SK-N-SH (cell line): ENCODE measurements around the gene FGF23. TPM values are rescaled to one million over a fixed set of nuclear protein-coding genes. Genes with fewer than 3 reads are reported as not detected.

Experiments used
- CTCF ChIA-PET: fragments of 300-600, 350-600 bp; formaldehyde crosslinking; extraction: SDS; loops from one replicate; lab custom pipeline; 2021; lab: Yijun Ruan, JAX
- POLR2A ChIA-PET: fragments of 350-600 bp; sonication (Branson Sonifier 250); formaldehyde crosslinking; extraction: SDS; loops from one replicate; lab custom pipeline; 2020; ENCODE audit warnings: antibody characterized with exemption, inconsistent platforms; lab: Yijun Ruan, JAX
- DNase-seq: peaks from one replicate; pipeline ENCODE4 v3.0.0; 2012
- H2AFZ ChIP-seq: fragments of 200-600 bp; sonication (generic); 2 replicates; pipeline ENCODE4 v1.8.1; 2016; ENCODE audit warnings: antibody characterized with exemption, mild to moderate bottlenecking, low read depth
- H3F3A ChIP-seq: fragments of 200-600 bp; sonication (generic); replicated peaks from 2 replicates; pipeline ENCODE3; 2016; ENCODE audit warnings: antibody characterized with exemption, mild to moderate bottlenecking; ENCODE audit not compliant: insufficient read depth
- H3K27ac ChIP-seq, 2 experiments: fragments of 200-500 bp in 1 of 2; fragments of 200-600 bp in 1 of 2; sonication (Bioruptor generic) in 1 of 2; sonication (generic), shearing (Covaris generic) in 1 of 2; 2 replicates each; pipeline versions ENCODE4 v1.5.1 to v1.6.1; 2014 to 2016; ENCODE audit warnings: low read depth in 2 of 2, inconsistent platforms in 1 of 2, low read length in 1 of 2, mild to moderate bottlenecking in 1 of 2, mixed read lengths in 1 of 2
- H3K27me3 ChIP-seq: fragments of 200-600 bp; sonication (generic), shearing (Covaris generic); 2 replicates; pipeline ENCODE4 v1.6.1; 2016; ENCODE audit warnings: mixed run types; ENCODE audit not compliant: insufficient read depth
- H3K36me3 ChIP-seq, 2 experiments: fragments of 200-500 bp in 1 of 2; fragments of 200-600 bp in 1 of 2; sonication (Bioruptor generic) in 1 of 2; sonication (generic) in 1 of 2; replicated peaks in 1 of 2; 2 replicates each; pipeline versions ENCODE3 to v1.5.1; 2014 to 2016; ENCODE audit warnings: low read length in 1 of 2, mild to moderate bottlenecking in 1 of 2; ENCODE audit not compliant: insufficient read depth in 2 of 2, control insufficient read depth in 1 of 2
- H3K4me1 ChIP-seq, 2 experiments: fragments of 200-500 bp in 1 of 2; fragments of 200-600 bp in 1 of 2; sonication (Bioruptor generic) in 1 of 2; sonication (generic), shearing (Covaris generic) in 1 of 2; 2 replicates each; pipeline versions ENCODE4 v1.5.1 to v1.6.1; 2014 to 2016; ENCODE audit warnings: low read depth in 1 of 2, low read length in 1 of 2, mixed run types in 1 of 2; ENCODE audit not compliant: insufficient read depth in 2 of 2, control insufficient read depth in 1 of 2
- H3K4me2 ChIP-seq: fragments of 200-600 bp; sonication (generic), shearing (Covaris generic); 2 replicates; pipeline ENCODE4 v1.6.1; 2017; ENCODE audit warnings: mixed run types
- H3K4me3 ChIP-seq, 2 experiments: fragments of 200-500 bp in 1 of 2; fragments of 200-600 bp in 1 of 2; sonication (Bioruptor generic) in 1 of 2; sonication (generic), shearing (Covaris generic) in 1 of 2; 2 replicates each; pipeline versions ENCODE4 v1.5.1 to v1.8.1; 2014 to 2016; ENCODE audit warnings: low read depth in 2 of 2, inconsistent platforms in 1 of 2, low read length in 1 of 2, mild to moderate bottlenecking in 1 of 2, mixed read lengths in 1 of 2, moderate library complexity in 1 of 2
- H3K79me2 ChIP-seq: fragments of 200-600 bp; sonication (generic); 2 replicates; pipeline ENCODE4 v1.8.1; 2017; ENCODE audit warnings: mild to moderate bottlenecking; ENCODE audit not compliant: insufficient read depth
- H3K9ac ChIP-seq: fragments of 200-600 bp; sonication (generic); 2 replicates; pipeline ENCODE4 v1.6.1; 2017; ENCODE audit warnings: mixed run types
- H3K9me2 ChIP-seq: fragments of 200-600 bp; sonication (generic); 2 replicates; pipeline ENCODE4 v1.6.1; 2017; ENCODE audit warnings: mixed run types
- H3K9me3 ChIP-seq: fragments of 200-600 bp; sonication (generic); 2 replicates; pipeline ENCODE4 v1.6.1; 2017; ENCODE audit warnings: mixed run types, mild to moderate bottlenecking, moderate library complexity
- H4K20me1 ChIP-seq: fragments of 200-600 bp; sonication (generic); 2 replicates; pipeline ENCODE4 v1.6.1; 2017; ENCODE audit warnings: mild to moderate bottlenecking, mixed run types; ENCODE audit not compliant: insufficient read depth
- CHD2 ChIP-seq: fragments of 150-350 bp; IDR thresholded peaks from 2 replicates; pipeline ENCODE4 v1.6.1; 2018; ENCODE audit warnings: low read length; ENCODE audit not compliant: partially characterized antibody
- CTCF ChIP-seq: fragments of 200-600 bp; sonication (generic); IDR thresholded peaks from 2 replicates; pipeline ENCODE4 v1.6.1; 2017; ENCODE audit warnings: antibody characterized with exemption, mild to moderate bottlenecking, moderate library complexity
- FOSL2 ChIP-seq: IDR thresholded peaks from 2 replicates; pipeline ENCODE4 v1.4.0; 2012; ENCODE audit warnings: low read depth, mild to moderate bottlenecking, moderate library complexity, borderline replicate concordance
- GABPA ChIP-seq: IDR thresholded peaks from 2 replicates; pipeline ENCODE4 v1.4.0; 2012; ENCODE audit warnings: low read depth, mild to moderate bottlenecking
- GATA2 ChIP-seq: sonication (generic); formaldehyde crosslinking; IDR thresholded peaks from 2 replicates; pipeline ENCODE4 v1.5.0; 2020; ENCODE audit warnings: mild to moderate bottlenecking, missing genetic modification reagents
- IRF3 ChIP-seq: fragments of 150-350 bp; IDR thresholded peaks from 2 replicates; pipeline ENCODE4 v1.6.1; 2016; ENCODE audit warnings: mild to moderate bottlenecking, low read depth, low read length
- MAX ChIP-seq: IDR thresholded peaks from 2 replicates; pipeline ENCODE4 v1.4.0; 2012; ENCODE audit warnings: low read depth
- MEF2A ChIP-seq: IDR thresholded peaks from 2 replicates; pipeline ENCODE4 v1.4.0; 2012; ENCODE audit warnings: low read depth, borderline replicate concordance
- NFIC ChIP-seq: IDR thresholded peaks from 2 replicates; pipeline ENCODE4 v1.4.0; 2012; ENCODE audit warnings: borderline replicate concordance
- RXRA ChIP-seq: IDR thresholded peaks from 2 replicates; pipeline ENCODE4 v1.4.0; 2012; ENCODE audit warnings: low read depth, mild to moderate bottlenecking, borderline replicate concordance
- TCF12 ChIP-seq: IDR thresholded peaks from 2 replicates; pipeline ENCODE4 v1.4.0; 2012
- YY1 ChIP-seq: IDR thresholded peaks from 2 replicates; pipeline ENCODE4 v1.4.0; 2012; ENCODE audit warnings: low read depth, mild to moderate bottlenecking
- WGBS: methylation state at CpG from one replicate; pipeline ENCODE4 v1.1.6; 2017; ENCODE audit warnings: low lambda C conversion rate; 5-methylcytosine and 5-hydroxymethylcytosine counted together
- polyA plus RNA-seq, 3 experiments: library from polyadenylated mRNA; depleted of rRNA; stranded (reverse); fragments of >200 nt; gene quantifications; 2 replicates each; pipeline ENCODE4 v1.2.3, GENCODE V29; 2012

Gene FGF23
- polyA plus RNA-seq, 1 of the 3 experiments (the other 2 are of a cell fraction): not detected

GRCh38 chr12:4423528-4424195 is 44.1 kb upstream of the FGF23 start:
- CTCF ChIA-PET: interaction anchor here (2.0 to 3.7 kb wide), 3 partner anchors 10 to 41 kb away, joined by 8 to 28 read pairs (median 11); no protein-coding TSS in a partner anchor
- H3K9me3 ChIP-seq: no peaks in the 10 kb centered on the region
- H3K9me2 ChIP-seq: no peaks in the 10 kb centered on the region
- H3K27ac ChIP-seq: no peak overlapping the region
- H4K20me1 ChIP-seq: no peaks in the 10 kb centered on the region
- H3K36me3 ChIP-seq: no peaks in the 10 kb centered on the region
- no peak overlapping the region for H2AFZ ChIP-seq
- H3K4me3 ChIP-seq: no peak overlapping the region
- H3K79me2 ChIP-seq: no peaks in the 10 kb centered on the region
- no peaks in the 10 kb centered on the region for H3F3A ChIP-seq
- peaks cover 7% of the 10 kb centered on the region; the same call in 1 of the 2 replicates for H3K27me3 ChIP-seq
- H3K4me1 ChIP-seq: peaks cover 0 to 2% of the 10 kb centered on the region in 2 experiments; a peak in 1 of 4 replicates
- TF ChIP-seq NFIC (no peak), RXRA (no peak), YY1 (no peak), CTCF (no peak), IRF3 (no peak), TCF12 (no peak), GABPA (no peak), CHD2 (no peak), MAX (no peak), GATA2 (CRISPR knock-in tag) (no peak), MEF2A (no peak)
- H3K9ac ChIP-seq: no peak overlapping the region
- H3K4me2 ChIP-seq: no peak overlapping the region
- WGBS: 59% methylated on average over 11 of the region's 11 CpGs
- POLR2A ChIA-PET: no interaction called here
- DNase-seq: no peak

- Histone ChIP-seq H3K27ac (no peak overlapping the region), H3K79me2 (no peaks in the 10 kb centered on the region), H3K9me2 (no peaks in the 10 kb centered on the region), H3K9me3 (no peaks in the 10 kb centered on the region), H4K20me1 (no peaks in the 10 kb centered on the region), H3K4me2 (no peak overlapping the region), H2AFZ (no peak overlapping the region), H3K9ac (no peak overlapping the region), H3K27me3 (peaks cover 10% of the 10 kb centered on the region; the same call in 1 of the 2 replicates), H3K4me3 (no peak overlapping the region), H3K4me1 (peaks cover 0 to 3% of the 10 kb centered on the region in 2 experiments; a peak in 1 of 4 replicates), H3K36me3 (no peaks in the 10 kb centered on the region), H3F3A (no peaks in the 10 kb centered on the region)
- POLR2A ChIA-PET: no interaction called here
- TF ChIP-seq FOSL2 (no peak), MAX (no peak), CHD2 (no peak)
- CTCF ChIA-PET: interaction anchor here (2.0 to 3.7 kb wide), 5 partner anchors 11 to 40 kb away, joined by 8 to 30 read pairs (median 13); partner anchors contain the start of gene FGF6
- DNase-seq: no peak
- WGBS: 83% methylated on average over 6 of the region's 9 CpGs
Measured at GRCh38 chr12:4422985-4423384, 43.5 kb upstream of the FGF23 start.
